Measurements from ENCODE around the gene SLC25A45.

The SLC25A45 gene, protein sequence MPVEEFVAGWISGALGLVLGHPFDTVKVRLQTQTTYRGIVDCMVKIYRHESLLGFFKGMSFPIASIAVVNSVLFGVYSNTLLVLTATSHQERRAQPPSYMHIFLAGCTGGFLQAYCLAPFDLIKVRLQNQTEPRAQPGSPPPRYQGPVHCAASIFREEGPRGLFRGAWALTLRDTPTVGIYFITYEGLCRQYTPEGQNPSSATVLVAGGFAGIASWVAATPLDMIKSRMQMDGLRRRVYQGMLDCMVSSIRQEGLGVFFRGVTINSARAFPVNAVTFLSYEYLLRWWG

DNA sequence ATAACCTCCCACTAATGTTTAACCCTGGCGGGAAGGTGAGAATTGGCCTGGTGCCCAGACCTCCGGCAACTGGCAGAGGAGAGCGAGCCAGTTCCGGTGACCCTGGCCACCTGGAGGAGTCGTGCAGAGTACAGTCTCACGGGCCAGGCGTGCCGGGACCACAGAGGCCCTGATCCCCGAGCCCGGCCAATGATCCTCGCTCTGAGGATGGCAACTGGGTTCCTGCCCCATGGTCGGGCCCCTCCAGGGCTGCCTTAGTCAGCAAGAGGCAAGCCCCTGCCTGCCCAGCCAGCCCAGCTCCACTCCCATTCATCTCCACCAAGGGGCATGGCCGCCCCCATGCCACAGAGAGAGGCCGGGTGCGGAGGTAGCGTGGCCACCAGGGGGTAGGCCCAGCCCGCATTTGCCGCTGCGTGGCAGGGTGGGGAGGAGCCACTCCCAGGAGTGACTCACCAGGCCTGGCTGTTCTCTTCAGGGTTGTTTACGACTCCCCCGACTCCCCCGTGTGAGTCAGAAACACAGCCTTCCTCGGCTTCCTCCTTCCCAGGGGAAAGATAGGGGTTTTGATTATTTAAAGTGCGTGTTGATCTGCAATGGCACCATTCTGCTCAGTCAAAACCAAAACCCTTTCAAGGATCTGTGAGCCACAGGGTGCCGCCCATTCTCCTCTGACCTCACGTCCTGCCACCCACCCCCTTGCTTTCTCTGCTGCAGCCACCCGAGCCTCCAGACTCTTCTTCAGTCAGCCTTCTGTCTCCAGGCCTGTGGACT is at the start of gene SLC25A45:
TSS of gene SLC25A45 (minus strand) at position 614 of the 771 bp plus-strand sequence. CDS start 695 bp downstream, outside the sequence.
- peak within 1 kb of the TSS; percentile 27 for H3K4me3 ChIP-seq (ENCODE audit: low read depth, low read length)
- DNase-seq (ENCODE audit: low read depth, low spot score), result peak; percentile 98
- TF ChIP-seq, protein P1, sequence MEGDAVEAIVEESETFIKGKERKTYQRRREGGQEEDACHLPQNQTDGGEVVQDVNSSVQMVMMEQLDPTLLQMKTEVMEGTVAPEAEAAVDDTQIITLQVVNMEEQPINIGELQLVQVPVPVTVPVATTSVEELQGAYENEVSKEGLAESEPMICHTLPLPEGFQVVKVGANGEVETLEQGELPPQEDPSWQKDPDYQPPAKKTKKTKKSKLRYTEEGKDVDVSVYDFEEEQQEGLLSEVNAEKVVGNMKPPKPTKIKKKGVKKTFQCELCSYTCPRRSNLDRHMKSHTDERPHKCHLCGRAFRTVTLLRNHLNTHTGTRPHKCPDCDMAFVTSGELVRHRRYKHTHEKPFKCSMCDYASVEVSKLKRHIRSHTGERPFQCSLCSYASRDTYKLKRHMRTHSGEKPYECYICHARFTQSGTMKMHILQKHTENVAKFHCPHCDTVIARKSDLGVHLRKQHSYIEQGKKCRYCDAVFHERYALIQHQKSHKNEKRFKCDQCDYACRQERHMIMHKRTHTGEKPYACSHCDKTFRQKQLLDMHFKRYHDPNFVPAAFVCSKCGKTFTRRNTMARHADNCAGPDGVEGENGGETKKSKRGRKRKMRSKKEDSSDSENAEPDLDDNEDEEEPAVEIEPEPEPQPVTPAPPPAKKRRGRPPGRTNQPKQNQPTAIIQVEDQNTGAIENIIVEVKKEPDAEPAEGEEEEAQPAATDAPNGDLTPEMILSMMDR (IDR thresholded peaks at IDR 0.05; ENCODE audit: low read depth, low read length), result peak; percentile 73
- in situ Hi-C loops (cut with HindIII; ENCODE audit: low sequenced_read_pairs), result no loop called here

DNA sequence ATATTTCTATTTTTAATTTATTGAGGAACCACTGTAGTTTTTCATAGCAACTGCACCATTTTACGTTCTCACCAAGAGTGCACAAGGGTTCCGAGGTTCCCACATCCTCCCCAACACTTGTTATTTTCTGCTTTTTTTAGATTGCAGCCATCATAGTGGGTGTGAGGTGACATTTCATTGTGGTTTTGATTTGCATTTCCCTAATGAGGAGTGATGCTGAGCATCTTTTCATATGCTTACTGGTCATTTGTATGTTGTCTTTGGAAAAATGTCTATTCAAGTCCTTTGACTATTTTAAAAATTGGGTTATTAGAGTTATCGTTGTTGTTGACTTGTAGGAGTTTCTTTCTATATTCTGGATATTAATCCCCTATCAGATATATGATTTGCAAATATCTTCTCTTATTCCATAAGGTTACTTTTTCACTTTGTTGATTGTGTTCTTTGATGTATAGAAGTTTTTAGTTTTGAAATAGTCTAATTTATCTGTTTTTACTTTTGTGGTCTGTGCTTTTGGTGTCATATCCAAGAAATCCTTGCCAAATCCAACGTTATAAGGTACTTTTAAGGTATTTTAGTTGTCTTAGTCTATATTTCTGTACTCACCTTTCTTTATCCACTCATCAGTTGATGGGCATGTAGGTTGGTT is 49.1 kb upstream of the SLC25A45 start:
- H3K4me3 ChIP-seq (ENCODE audit: low read depth, low read length), result peak overlapping the region; percentile 10
- in situ Hi-C loops (cut with HindIII; ENCODE audit: low sequenced_read_pairs), result no loop called here
- TF ChIP-seq, protein P1 (IDR thresholded peaks at IDR 0.05; ENCODE audit: low read depth, low read length), result no peak
- peak; percentile 44 for DNase-seq (ENCODE audit: low read depth, low spot score)

DNA sequence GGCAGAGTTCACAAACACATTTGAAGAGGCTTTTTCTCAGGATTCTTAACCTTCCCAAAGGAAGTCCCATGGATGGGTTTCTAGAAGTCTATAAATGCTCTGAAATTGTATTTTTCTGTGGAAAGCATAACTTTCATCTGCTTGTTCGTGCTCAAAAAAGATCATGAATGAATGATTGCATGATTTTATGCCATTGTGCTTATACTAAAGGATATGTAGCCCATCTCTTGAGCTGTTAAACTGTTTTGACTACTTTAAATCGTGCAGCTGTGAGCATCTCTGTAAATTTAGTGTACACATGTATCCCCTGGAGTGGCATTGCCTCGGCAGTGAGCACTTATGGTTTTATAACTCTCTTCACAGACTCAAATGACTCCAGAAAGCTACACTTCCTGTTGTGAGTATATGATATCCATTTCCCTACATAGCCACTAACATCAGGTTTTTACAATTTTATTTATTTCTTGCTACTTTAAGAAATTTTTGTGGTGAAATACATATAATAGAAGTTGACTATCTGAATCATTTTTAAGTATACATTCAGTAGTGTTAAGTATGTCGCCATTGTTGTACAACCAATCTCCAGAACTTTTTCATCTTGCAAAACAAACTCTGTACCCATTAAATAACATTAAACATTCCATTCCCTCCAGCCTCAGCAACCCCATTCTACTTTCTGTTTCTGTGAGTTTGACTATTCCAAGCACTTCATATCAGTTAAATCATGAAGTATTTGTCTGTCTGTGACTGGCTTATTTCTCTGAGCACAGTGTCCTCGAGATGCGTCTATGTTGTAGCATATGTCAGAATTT is 48.2 kb upstream of the SLC25A45 start:
- in situ Hi-C loops (cut with HindIII; ENCODE audit: low sequenced_read_pairs), result no loop called here
- peak overlapping the region; percentile 95 for H3K4me3 ChIP-seq (ENCODE audit: low read depth, low read length)
- DNase-seq (ENCODE audit: low read depth, low spot score), result peak; percentile 76
- TF ChIP-seq, protein P1 (IDR thresholded peaks at IDR 0.05; ENCODE audit: low read depth, low read length), result no peak

DNA sequence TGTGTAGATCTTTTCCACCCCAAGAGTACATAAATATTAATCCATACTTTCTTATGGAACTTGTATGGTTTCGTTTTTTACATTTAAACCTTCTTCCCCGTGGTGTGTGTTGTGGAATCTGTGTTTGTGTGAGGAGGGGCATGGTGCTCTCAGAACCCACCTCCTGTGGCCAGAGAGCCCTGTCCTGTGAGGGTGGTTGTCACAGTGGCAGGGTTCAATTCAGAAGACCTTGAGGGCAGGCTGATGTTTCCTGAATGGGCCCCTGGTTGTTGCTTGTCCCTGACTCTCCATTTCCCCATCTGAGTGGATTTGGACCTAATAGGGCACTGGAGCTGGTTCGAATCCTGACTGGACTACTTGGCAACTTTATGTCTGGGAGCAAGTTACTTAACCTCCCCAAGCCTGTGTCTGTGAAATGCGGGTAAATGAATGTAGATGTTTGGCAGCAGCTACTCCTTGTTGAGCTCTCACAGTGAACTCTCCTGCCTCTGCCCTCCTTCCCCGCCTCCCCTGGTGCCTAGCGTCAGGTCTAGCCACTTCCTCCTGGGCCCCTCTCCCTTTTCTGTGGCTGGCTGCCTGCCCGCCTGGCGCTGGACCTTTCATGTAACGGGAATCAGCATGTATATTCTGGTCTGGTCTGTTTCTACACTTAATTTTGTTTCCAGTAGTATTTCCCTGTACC is 47.4 kb upstream of the SLC25A45 start:
- in situ Hi-C loops (cut with HindIII; ENCODE audit: low sequenced_read_pairs), result no loop called here
- DNase-seq (ENCODE audit: low read depth, low spot score), result peak; percentile 82
- TF ChIP-seq, protein P1 (IDR thresholded peaks at IDR 0.05; ENCODE audit: low read depth, low read length), result no peak
- peak overlapping the region; percentile 95 for H3K4me3 ChIP-seq (ENCODE audit: low read depth, low read length)

DNA sequence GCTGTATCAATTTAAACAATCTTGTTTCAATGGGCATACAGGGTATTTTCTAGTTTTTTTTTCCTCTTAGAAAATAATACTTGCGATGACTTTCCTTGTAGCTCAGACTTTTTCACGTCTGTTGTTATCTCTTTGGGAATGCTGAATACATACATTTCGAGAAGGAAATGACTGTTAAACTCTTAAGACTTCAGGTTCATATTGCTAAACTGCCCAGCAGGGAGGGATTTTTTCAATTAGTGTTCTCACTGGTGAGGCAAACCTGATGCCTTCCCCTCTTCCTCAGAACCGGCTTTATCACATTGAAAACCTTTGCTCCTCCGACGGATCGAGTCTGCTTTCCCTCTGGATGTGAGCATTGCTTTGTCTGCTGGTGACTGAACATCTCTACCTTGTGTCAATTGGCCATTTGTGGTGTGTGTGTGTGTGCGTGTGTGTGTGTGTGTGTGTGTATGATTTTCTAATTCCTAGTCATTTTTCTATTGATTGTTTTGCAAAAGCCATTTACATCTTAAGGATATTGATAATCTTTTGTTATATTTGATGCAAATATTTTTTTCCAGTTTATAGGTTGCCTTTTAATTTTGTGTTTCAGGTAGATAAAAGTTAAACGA is 46.7 kb upstream of the SLC25A45 start:
- peak overlapping the region; percentile 95 for H3K4me3 ChIP-seq (ENCODE audit: low read depth, low read length)
- TF ChIP-seq, protein P1 (IDR thresholded peaks at IDR 0.05; ENCODE audit: low read depth, low read length), result no peak
- in situ Hi-C loops (cut with HindIII; ENCODE audit: low sequenced_read_pairs), result no loop called here
- peak; percentile 75 for DNase-seq (ENCODE audit: low read depth, low spot score)

All from astrocyte of the spinal cord (primary cell).